ENCODE data around the gene CDH4.
"Not testable (repeated sequence)": the region's sequence is repeated elsewhere in the genome, so short reads cannot be mapped to it uniquely, and the experiment has no call there.

Gene CDH4

DNA sequence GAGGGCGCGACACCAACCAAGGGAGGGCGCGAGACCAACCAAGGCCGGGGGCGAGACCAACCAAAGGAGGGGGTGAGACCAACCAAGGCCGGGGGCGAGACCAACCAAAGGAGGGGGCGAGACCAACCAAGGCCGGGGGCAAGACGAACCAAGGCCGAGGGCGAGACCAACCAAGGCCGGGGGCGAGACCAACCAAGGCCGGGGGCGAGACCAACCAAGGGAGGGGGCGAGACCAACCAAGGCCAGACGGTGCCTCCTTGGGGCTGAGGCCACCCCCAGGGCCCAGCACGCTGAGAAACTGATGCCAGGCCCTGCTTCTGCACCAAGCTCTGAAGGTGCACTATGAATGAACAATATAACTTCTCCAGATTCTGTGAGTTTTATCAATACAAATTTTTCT lies 726.4 kb downstream of the CDH4 start:
- DNase-seq = no peak

DNA sequence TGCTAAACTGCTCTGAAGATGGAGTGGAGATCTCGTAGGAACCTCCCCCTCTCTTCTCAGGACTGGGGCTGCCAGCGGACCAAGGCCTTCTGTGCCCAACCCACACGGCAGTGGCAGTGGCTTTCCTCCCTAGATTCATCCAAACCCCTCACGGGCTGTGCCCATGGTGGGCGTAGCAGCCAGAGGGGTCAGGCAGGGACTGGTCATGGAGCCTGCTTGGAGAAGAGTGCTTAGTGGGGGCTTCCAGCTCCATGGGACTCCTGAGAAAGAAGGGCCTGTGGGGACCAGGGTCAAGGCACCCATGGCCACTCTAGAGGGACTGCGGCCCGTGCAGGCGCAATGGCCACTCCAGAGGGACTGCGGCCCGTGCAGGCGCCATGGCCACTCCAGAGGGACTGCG lies 727.0 kb downstream of the CDH4 start:
- DNase-seq = no peak

DNA sequence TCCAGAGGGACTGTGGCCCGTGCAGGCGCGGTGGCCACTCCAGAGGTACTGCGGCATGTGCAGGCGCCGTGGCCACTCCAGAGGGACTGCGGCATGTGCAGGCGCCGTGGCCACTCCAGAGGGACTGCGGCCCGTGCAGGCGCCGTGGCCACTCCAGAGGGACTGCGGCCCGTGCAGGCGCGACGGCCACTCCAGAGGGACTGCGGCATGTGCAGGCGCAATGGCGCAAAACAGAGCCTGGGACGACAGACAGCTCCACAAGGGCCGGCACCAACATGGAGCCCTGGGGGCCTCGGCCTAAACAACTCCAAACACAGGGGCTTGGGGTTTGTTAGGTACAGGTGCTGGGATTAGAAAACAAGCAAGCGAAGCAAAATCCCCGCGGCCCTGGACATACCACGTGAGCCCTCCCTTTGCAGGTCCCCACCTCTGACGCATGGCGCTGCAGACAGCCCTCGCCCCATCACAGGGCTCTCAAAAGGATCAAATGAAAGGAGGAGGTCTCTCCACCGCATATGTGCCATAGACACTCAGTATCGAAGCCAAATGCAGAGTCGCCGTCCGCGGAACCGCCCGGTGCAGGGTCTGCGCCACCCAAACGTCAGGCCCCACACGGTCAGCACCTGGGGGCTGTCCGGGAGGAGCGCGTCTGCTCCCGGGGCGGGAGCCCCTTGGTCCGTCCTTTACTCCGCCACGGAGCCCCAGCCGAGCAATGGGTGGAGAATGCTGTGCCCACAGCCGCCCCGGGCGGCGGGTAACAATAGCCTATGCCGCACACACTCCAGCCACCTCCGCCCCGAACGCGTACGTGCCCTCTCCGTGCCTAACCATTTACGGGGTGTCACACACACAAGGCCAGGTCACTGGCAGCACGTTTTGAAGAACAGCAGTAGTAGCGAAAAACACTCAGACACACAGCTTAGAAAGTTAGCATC lies 727.9 kb downstream of the CDH4 start:
- no peak for DNase-seq

DNA sequence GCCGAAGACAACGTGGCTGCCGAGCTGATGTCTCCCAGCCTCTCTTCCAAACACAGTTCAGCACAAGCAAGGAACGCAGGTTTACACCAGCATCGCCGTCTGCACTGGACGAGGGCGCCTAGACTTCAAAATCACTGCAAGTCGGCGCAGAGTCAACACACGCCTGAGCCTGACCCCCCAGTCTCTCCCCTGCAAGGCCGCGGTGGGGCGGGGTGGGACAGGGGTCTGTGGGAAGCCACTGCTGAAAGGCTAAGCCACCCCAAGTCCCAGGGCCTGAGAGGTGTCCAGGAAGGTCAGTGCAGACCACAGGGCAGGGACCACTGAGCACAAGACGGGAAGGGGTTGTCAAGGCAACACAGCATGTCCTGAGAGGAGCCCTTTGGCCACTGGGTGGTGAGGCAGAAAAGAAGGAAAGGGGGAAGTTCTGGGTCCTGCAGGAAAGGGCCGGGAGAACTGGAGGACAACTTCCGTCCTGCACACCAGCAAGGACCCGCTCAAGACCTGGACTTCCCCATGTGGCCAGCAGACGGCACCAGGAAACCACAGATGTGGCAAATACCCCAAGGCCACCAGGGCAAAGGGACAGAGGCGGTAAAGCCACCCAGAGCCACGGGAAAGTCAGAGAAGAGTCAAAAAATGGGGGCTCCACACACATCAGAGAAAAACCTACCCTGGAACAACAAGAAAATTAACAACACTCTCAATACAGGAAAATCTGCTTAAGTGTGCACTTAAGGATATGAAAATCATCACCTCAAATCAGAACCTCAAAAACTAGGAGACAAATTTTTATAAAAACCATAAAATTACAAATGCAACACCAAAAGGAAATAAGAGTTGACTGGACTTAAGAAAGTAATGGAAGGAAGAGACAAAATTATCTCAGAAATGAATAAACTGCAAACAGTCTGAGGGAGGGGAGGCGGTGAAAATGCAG lies 728.9 kb downstream of the CDH4 start:
- no peak for DNase-seq

DNA sequence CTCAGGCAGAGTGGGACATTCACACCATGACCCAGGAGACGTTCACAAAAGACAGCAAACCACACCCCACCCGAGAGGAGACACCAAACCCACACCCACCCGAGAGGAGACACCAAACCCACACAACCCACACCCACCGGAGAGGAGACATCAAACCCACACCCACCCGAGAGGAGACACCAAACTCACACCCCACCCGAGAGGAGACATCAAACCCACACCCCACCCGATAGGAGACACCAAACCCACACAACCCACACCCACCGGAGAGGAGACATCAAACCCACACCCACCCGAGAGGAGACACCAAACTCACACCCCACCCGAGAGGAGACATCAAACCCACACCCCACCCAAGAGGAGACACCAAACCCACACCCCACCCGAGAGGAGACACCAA lies 729.6 kb downstream of the CDH4 start:
- DNase-seq = not testable (repeated sequence)

DNA sequence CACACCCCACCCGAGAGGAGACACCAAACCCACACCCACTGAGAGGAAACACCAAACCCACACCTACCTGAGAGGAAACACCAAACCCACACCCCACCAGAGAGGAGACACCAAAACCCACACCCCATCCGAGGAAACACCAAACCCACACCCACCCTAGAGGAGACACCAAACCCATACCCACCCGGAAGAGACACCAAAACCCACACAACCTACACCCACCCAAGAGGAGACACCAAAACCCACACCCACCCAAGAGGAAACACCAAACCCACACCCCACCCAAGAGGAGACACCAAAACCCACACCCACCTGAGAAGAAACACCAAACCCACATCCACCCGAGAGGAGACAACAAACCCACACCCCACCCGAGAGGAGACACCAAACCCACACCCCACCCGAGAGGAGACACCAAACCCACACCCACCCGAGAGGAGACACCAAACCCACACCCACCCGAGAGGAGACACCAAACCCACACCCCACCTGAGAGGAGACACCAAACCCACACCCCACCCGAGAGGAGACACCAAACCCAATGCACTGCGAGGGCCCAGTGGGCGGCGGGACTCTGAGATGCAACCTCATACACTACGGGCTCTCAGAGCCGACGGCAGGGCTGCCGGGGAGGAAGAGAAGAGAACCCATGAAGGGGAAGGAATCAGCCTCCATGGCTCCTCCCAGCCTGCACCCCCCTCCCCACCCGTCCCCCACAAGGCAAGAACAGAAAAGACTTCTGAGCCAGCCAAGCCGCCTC lies 730.3 kb downstream of the CDH4 start:
- no peak for DNase-seq

DNA sequence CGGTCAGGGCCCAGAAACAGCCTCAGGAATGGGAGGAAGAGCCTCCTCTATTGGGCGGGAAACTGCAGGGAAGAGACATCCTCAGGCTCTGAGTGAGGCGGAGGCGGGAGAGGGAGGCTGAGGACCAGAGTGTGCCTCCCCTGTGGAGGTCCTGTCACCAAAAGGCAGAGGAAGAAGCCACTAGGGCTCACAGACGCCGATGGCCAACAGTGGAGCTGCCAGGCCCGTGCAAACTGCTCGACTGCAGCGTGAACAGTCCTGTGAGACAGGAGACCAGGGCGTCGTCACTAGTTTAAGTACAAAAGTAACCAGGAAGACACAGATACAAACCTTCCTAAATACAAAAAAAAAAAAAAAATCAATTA lies 730.9 kb downstream of the CDH4 start:
- no peak for DNase-seq

DNA sequence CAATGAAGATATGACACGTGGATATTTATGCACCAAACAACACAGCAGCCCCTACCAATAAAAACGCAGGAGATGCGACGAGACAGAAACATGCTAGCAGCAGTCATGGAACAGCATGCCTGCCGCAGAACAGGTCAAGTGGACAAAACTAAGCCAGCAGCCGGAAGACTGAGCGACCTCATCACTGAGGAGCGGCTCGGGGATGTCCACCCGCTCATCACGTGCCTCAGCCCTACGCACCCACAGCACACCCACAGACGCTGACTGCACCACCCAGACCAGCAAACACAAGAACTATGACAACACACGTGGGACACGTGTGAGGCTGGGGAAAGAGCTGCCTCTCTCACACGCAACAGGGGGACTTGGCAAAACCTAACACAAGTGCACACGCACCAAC lies 731.9 kb downstream of the CDH4 start:
- DNase-seq = no peak

DNA sequence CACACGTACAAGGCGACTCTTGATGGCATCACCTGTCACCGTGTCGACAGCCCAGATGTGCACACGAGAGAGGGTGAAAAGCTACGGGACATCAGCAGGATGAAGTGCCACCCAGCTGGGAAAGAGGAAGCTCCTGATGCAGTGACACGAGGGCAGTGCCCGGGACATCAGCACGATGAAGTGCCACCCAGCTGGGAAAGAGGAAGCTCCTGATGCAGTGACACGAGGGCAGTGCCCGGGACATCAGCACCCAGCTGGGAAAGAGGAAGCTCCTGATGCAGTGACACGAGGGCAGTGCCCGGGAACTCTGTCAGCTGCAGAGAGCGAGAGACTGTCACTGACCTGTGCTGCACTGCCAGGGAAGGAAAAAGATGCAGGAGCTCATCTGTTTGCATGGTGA lies 732.4 kb downstream of the CDH4 start:
- not testable (repeated sequence) for DNase-seq

DNA sequence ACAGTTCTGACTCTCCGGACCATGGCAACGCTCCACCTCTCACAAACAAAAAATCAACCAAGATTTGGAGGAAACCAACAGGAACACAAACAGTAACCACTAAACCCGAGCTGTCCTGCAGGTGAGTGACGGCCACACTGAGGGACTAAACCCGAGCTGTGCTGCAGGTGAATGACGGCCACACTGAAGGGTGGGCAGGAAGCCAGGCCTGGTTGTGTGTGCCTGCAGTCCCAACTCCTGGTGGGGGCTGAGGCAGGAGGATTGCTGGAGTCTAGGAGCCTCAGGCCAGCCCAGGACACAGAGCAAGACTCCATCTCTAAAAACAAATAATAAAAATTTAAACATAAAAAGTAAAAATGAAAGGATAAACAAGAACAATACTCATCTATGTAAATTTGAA lies 733.0 kb downstream of the CDH4 start:
- no peak for DNase-seq

DNA sequence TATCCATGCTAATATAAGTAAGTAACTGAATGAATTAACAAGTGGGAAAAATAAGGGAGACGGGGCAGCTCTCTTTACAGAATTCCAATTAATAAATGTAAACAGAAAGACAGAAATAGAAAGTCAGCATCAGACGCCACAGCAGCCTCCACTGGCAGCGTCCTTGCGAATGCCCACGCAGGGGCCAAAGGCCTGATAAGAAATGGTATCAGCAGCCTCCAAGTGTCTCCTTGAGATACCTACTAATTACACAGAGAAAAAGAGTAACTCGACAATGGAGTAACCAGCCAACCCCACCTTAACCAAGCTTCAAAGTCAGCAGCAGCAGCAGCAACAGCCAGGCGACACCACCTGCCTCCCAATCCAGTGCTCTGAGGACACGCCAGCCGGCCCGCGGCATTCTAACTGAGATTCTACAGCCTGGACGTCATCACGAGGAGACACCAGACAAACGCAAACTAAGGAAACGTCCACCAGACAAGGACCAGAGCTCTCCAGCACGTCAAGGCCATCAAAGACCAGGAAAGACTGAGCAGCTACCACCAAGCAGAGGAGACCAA lies 734.8 kb downstream of the CDH4 start:
- no peak for DNase-seq

DNA sequence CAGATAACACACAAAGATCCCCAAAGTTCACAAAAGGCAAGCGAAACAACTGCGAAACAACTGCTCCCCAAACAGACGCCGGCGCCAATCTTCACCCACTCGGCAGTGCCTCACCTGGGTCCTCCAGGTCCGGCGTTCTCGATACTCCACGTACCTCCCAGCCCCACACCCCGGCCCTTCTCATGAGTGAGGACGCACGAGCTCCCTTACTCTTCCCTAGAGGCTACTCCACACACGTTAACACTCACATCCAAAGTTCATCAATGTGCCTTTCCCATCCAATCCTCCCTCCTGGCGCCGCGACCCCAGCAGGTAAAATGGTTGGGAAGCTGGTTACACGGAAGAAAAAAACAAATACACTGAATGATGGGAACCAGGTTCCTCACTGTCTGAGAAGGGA lies 736.6 kb downstream of the CDH4 start:
- DNase-seq = no peak

DNA sequence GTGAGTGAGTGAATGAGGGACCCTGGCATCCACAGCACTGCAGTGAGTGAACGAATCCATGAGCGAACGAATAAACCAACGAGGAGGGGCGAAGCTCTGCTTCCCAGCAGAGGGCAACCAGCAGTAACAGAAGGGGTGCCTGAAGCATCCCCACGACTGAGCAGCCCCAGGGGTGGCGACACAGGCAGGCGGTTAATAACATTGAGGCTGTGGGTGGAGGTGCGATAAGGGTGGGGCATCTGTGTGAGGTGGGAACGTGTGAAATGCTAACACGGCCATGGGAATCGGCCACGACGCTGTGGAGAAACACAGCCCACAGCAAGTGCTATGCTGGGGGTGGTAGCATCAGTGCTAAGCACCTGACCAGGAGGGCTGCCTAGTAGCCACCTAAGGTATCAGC lies 737.7 kb downstream of the CDH4 start:
- no peak for DNase-seq
